ENCODE results near the gene F8. TPM values are rescaled to one million over a fixed set of nuclear protein-coding genes. Genes with fewer than 3 reads are reported as not detected.

The F8 gene
- total RNA-seq, 2 donors from 2014 or later, result 5.5 to 6.0 TPM

DNA sequence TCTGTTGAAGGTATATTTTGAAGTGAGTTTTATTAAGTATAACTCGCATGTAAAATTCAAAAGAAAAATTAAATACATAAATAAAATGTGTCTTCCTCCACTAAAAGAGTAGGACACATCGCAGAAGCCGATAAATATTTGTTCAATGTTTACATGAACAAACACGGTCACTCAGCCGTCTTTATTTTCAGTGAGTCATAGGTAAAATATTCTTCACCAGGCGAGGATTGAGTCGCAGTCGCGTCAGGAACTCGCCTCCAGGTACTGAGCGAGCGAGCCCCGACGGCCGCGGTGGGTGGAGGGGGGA, 3.9 kb upstream of the F8 start:
- Histone ChIP-seq H3K9ac (ENCODE audit: extremely low read depth, low read length, poor library complexity, severe bottlenecking) (peak overlapping the region; percentile 89), H3K36me3 (ENCODE audit: control insufficient read depth, insufficient read depth, low read length) (no peaks in the 10 kb centered on the region), H3K27me3 (ENCODE audit: control insufficient read depth, insufficient read depth, low read length, poor library complexity, severe bottlenecking) (no peaks in the 10 kb centered on the region), H3K4me3 (ENCODE audit: low read length) (peak overlapping the region; percentile 89), H3K27ac (ENCODE audit: low read depth, low read length) (peak overlapping the region; percentile 93), H3K4me1 (ENCODE audit: control insufficient read depth, insufficient read depth, low read length) (no peaks in the 10 kb centered on the region), H3K9me3 (ENCODE audit: control insufficient read depth, low read length) (no peaks in the 10 kb centered on the region)
- WGBS, 2 experiments (ENCODE audit: insufficient coverage in 1 of 2, insufficient read length in 1 of 2), result 2% methylated on average over 15 of the region's 16 CpGs; no CpG with 5 or more reads in 1 of the 2 experiments
- Mint-ChIP-seq H3K36me3 (ENCODE audit: low read depth) (no peaks in the 10 kb centered on the region), H3K27ac (peak overlapping the region; percentile 93), H3K27me3 (ENCODE audit: insufficient read depth) (no peaks in the 10 kb centered on the region), H3K4me1 (peaks cover 10% of the 10 kb centered on the region), H3K4me3 (peak overlapping the region; percentile 75), H3K9me3 (peaks cover 48% of the 10 kb centered on the region)
- TF ChIP-seq, protein P1, sequence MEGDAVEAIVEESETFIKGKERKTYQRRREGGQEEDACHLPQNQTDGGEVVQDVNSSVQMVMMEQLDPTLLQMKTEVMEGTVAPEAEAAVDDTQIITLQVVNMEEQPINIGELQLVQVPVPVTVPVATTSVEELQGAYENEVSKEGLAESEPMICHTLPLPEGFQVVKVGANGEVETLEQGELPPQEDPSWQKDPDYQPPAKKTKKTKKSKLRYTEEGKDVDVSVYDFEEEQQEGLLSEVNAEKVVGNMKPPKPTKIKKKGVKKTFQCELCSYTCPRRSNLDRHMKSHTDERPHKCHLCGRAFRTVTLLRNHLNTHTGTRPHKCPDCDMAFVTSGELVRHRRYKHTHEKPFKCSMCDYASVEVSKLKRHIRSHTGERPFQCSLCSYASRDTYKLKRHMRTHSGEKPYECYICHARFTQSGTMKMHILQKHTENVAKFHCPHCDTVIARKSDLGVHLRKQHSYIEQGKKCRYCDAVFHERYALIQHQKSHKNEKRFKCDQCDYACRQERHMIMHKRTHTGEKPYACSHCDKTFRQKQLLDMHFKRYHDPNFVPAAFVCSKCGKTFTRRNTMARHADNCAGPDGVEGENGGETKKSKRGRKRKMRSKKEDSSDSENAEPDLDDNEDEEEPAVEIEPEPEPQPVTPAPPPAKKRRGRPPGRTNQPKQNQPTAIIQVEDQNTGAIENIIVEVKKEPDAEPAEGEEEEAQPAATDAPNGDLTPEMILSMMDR (conservative IDR thresholded peaks at IDR 0.05), result no peak
- no peak for DNase-seq

DNA sequence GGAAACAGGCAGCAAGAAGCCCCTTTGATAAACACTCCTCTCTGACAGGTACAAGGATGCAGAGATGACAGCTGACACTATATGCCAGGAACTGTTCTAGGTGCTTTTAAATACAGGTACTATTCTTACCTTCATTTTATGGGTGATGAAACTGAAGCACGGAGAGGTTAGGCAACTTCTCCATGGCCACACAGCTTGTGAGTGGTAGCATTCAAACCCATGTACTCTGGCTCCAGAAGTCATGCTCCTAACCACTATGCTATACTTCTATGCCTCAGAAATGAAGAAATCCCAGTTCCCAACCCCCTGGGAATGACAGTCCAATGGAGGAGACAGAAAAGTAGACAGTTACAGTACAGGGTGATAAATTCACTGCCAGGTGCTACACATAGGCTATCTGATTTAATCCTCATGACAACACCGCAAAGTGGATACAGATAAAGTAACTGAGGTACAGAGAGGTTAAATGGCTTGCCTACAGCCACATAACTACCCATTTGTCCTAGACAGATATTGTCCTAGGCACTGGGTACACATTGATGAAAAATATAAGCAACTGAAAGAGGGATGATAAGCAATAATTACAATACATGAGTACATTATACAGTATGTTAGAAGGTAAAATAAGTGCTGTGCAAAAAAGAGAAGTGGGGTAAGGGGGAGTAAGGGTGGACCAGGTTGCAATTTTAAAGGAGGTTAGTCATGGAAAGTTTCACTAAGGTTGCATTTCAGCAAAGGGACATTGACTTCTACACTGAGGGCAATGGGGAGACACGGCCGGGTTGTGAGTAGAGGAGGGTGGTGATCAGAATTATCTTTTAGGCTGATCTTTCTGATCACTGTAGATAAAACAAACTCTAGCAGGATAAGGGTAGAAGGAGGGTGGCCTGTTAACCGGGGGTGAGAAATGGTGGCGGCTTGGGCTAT, 1.6 kb upstream of the F8 start:
- TF ChIP-seq, protein P1 (conservative IDR thresholded peaks at IDR 0.05), result no peak
- H3K36me3 ChIP-seq (ENCODE audit: control insufficient read depth, insufficient read depth, low read length), result no peaks in the 10 kb centered on the region
- Mint-ChIP-seq H3K27ac (no peak overlapping the region), H3K27me3 (ENCODE audit: insufficient read depth) (no peaks in the 10 kb centered on the region), H3K36me3 (ENCODE audit: low read depth) (no peaks in the 10 kb centered on the region), H3K9me3 (peaks cover 39% of the 10 kb centered on the region), H3K4me1 (peaks cover 10% of the 10 kb centered on the region), H3K4me3 (no peak overlapping the region)
- 96% methylated on average over 5 of the region's 6 CpGs; no CpG with 5 or more reads in 1 of the 2 experiments for WGBS, 2 experiments (ENCODE audit: insufficient coverage in 1 of 2, insufficient read length in 1 of 2)
- H3K27ac ChIP-seq (ENCODE audit: low read depth, low read length), result no peak overlapping the region
- no peak overlapping the region for H3K9ac ChIP-seq (ENCODE audit: extremely low read depth, low read length, poor library complexity, severe bottlenecking)
- H3K9me3 ChIP-seq (ENCODE audit: control insufficient read depth, low read length), result no peaks in the 10 kb centered on the region
- no peak for DNase-seq
- H3K4me3 ChIP-seq (ENCODE audit: low read length), result no peak overlapping the region
- no peaks in the 10 kb centered on the region for H3K4me1 ChIP-seq (ENCODE audit: control insufficient read depth, insufficient read depth, low read length)
- H3K27me3 ChIP-seq (ENCODE audit: control insufficient read depth, insufficient read depth, low read length, poor library complexity, severe bottlenecking), result no peaks in the 10 kb centered on the region

DNA sequence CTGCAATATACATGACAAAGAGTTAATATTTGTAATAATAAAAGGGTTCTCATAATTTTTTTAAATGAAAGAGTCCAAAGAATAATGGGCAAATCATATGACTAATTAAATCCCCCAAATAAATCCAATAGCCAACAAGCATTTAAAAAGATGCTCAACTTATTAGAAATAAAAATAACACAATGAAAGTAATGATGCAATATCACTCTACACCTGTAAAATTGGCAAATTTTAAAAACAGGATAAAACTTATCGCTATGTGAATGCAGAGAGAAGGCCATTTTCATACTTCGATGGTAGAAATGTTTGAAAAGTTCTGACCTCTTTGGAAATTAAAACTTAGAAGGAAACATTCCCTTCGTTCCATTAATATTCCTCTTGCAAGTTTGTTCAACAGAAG, 1.9 kb downstream of the F8 start:
- 100% methylated on average over 2 of the region's 3 CpGs; no CpG with 5 or more reads in 1 of the 2 experiments for WGBS, 2 experiments (ENCODE audit: insufficient coverage in 1 of 2, insufficient read length in 1 of 2)
- H3K4me1 Mint-ChIP-seq, result peaks cover 2% of the 10 kb centered on the region
- H3K36me3 Mint-ChIP-seq (ENCODE audit: low read depth), result no peaks in the 10 kb centered on the region
- H3K27me3 ChIP-seq (ENCODE audit: control insufficient read depth, insufficient read depth, low read length, poor library complexity, severe bottlenecking), result no peaks in the 10 kb centered on the region
- no peak overlapping the region for H3K4me3 ChIP-seq (ENCODE audit: low read length)
- H3K4me3 Mint-ChIP-seq, result no peak overlapping the region
- H3K36me3 ChIP-seq (ENCODE audit: control insufficient read depth, insufficient read depth, low read length), result no peaks in the 10 kb centered on the region
- no peak overlapping the region for H3K27ac Mint-ChIP-seq
- H3K9me3 Mint-ChIP-seq, result peaks cover 19% of the 10 kb centered on the region
- H3K27ac ChIP-seq (ENCODE audit: low read depth, low read length), result no peak overlapping the region
- H3K4me1 ChIP-seq (ENCODE audit: control insufficient read depth, insufficient read depth, low read length), result no peaks in the 10 kb centered on the region
- TF ChIP-seq, protein P1 (conservative IDR thresholded peaks at IDR 0.05), result no peak
- H3K9ac ChIP-seq (ENCODE audit: extremely low read depth, low read length, poor library complexity, severe bottlenecking), result no peak overlapping the region
- H3K27me3 Mint-ChIP-seq (ENCODE audit: insufficient read depth), result no peaks in the 10 kb centered on the region
- DNase-seq, result no peak
- no peaks in the 10 kb centered on the region for H3K9me3 ChIP-seq (ENCODE audit: control insufficient read depth, low read length)
